IPS DF 6.9 (cell line): ENCODE results near the gene ASB6.
A peak's percentile ranks its signal among the peaks of the same experiment; 100 is the strongest.

Source experiments
- DNase-seq: peaks from one replicate; pipeline ENCODE4 v3.0.0-alpha.2; 2013; ENCODE audit warnings: low read depth, low spot score
- H3K27ac ChIP-seq: one replicate; pipeline ENCODE4 v1.5.1; 2013; ENCODE audit warnings: low read length, control low read depth
- H3K27me3 ChIP-seq: 2 replicates; pipeline ENCODE4 v1.6.1; 2013; ENCODE audit warnings: mild to moderate bottlenecking, low read length; ENCODE audit not compliant: control insufficient read depth, insufficient read depth
- H3K36me3 ChIP-seq: 2 replicates; pipeline ENCODE4 v1.6.1; 2013; ENCODE audit warnings: low read length; ENCODE audit not compliant: control insufficient read depth, insufficient read depth
- H3K4me1 ChIP-seq: 2 replicates; pipeline ENCODE4 v1.6.1; 2013; ENCODE audit warnings: low read length; ENCODE audit not compliant: control insufficient read depth, insufficient read depth
- H3K4me3 ChIP-seq: 2 replicates; pipeline ENCODE4 v1.5.1; 2013; ENCODE audit warnings: mild to moderate bottlenecking, low read length
- H3K9me3 ChIP-seq: 2 replicates; pipeline ENCODE4 v1.6.1; 2013; ENCODE audit warnings: low read length, inconsistent platforms; ENCODE audit not compliant: control insufficient read depth, insufficient read depth
- WGBS: extraction: QIAGEN DNeasy Blood & Tissue Kit; methylation state at CpG from one replicate; pipeline ENCODE4 v1.1.7; 2013; ENCODE audit warnings: mixed read lengths, missing lambda C conversion rate; ENCODE audit not compliant: insufficient read length, insufficient coverage; 5-methylcytosine and 5-hydroxymethylcytosine counted together

ASB6 gene

GRCh38 chr9:129607027-129607387 lies 34.9 kb downstream of the ASB6 start:
- no peaks in the 10 kb centered on the region for H3K27me3 ChIP-seq
- no peak overlapping the region for H3K4me3 ChIP-seq
- peaks cover 10% of the 10 kb centered on the region for H3K4me1 ChIP-seq
- H3K9me3 ChIP-seq = no peaks in the 10 kb centered on the region
- no peaks in the 10 kb centered on the region for H3K36me3 ChIP-seq
- DNase-seq = no peak
- WGBS = no CpG with 5 or more reads among the region's 6 CpGs
- no peak overlapping the region for H3K27ac ChIP-seq

- H3K4me1 ChIP-seq = peaks cover 10% of the 10 kb centered on the region
- no peaks in the 10 kb centered on the region for H3K9me3 ChIP-seq
- WGBS = no CpG with 5 or more reads among the region's 15 CpGs
- no peak for DNase-seq
- no peak overlapping the region for H3K27ac ChIP-seq
- H3K27me3 ChIP-seq = no peaks in the 10 kb centered on the region
- H3K4me3 ChIP-seq = no peak overlapping the region
- no peaks in the 10 kb centered on the region for H3K36me3 ChIP-seq
These were observed 35.6 kb downstream of the ASB6 start for GRCh38 chr9:129606161-129607026.

- no peak overlapping the region for H3K27ac ChIP-seq
- no peak for DNase-seq
- WGBS = no CpG with 5 or more reads among the region's 8 CpGs
- no peak overlapping the region for H3K4me3 ChIP-seq
- no peaks in the 10 kb centered on the region for H3K27me3 ChIP-seq
- peaks cover 10% of the 10 kb centered on the region for H3K4me1 ChIP-seq
- no peaks in the 10 kb centered on the region for H3K9me3 ChIP-seq
- no peaks in the 10 kb centered on the region for H3K36me3 ChIP-seq
These were observed 37.2 kb downstream of the ASB6 start for GRCh38 chr9:129604766-129605163.

GRCh38 chr9:129604056-129604765 lies 37.7 kb downstream of the ASB6 start:
- H3K27me3 ChIP-seq = no peaks in the 10 kb centered on the region
- H3K4me1 ChIP-seq = peaks cover 8% of the 10 kb centered on the region
- no peaks in the 10 kb centered on the region for H3K36me3 ChIP-seq
- no peak overlapping the region for H3K27ac ChIP-seq
- no CpG with 5 or more reads among the region's 12 CpGs for WGBS
- DNase-seq = no peak
- no peak overlapping the region for H3K4me3 ChIP-seq
- no peaks in the 10 kb centered on the region for H3K9me3 ChIP-seq

- no peak overlapping the region for H3K27ac ChIP-seq
- H3K27me3 ChIP-seq = peaks cover 1% of the 10 kb centered on the region; the same call in 1 of the 2 replicates
- no peak overlapping the region for H3K4me3 ChIP-seq
- no CpG with 5 or more reads among the region's 10 CpGs for WGBS
- no peaks in the 10 kb centered on the region for H3K9me3 ChIP-seq
- DNase-seq = no peak
- no peaks in the 10 kb centered on the region for H3K36me3 ChIP-seq
- H3K4me1 ChIP-seq = peaks cover 8% of the 10 kb centered on the region; the same call in 1 of the 2 replicates
These were observed 39.1 kb downstream of the ASB6 start for GRCh38 chr9:129602598-129603415.

- no peak overlapping the region for H3K4me3 ChIP-seq
- no peak for DNase-seq
- peaks cover 1% of the 10 kb centered on the region; the same call in 1 of the 2 replicates for H3K27me3 ChIP-seq
- no peaks in the 10 kb centered on the region for H3K9me3 ChIP-seq
- H3K36me3 ChIP-seq = no peaks in the 10 kb centered on the region; the same call in 1 of the 2 replicates
- WGBS = no CpG with 5 or more reads among the region's 9 CpGs
- no peak overlapping the region for H3K27ac ChIP-seq
- H3K4me1 ChIP-seq = peaks cover 7% of the 10 kb centered on the region; the same call in 1 of the 2 replicates
These were observed 40.8 kb downstream of the ASB6 start for GRCh38 chr9:129601082-129601674.

GRCh38 chr9:129598089-129598596 lies 43.8 kb downstream of the ASB6 start:
- Histone ChIP-seq H3K4me3 (peak overlapping the region; percentile 86; the same call in 1 of the 2 replicates), H3K36me3 (no peaks in the 10 kb centered on the region; the same call in 1 of the 2 replicates), H3K9me3 (no peaks in the 10 kb centered on the region), H3K27me3 (peaks cover 1% of the 10 kb centered on the region; the same call in 1 of the 2 replicates), H3K4me1 (peaks cover 10% of the 10 kb centered on the region; the same call in 1 of the 2 replicates), H3K27ac (no peak overlapping the region)
- no peak for DNase-seq
- WGBS = no CpG with 5 or more reads among the region's 14 CpGs

GRCh38 chr9:129597355-129598088 lies 44.4 kb downstream of the ASB6 start:
- Histone ChIP-seq H3K4me3 (peak overlapping the region; percentile 86; the same call in 1 of the 2 replicates), H3K27ac (no peak overlapping the region), H3K9me3 (no peaks in the 10 kb centered on the region), H3K4me1 (peaks cover 8% of the 10 kb centered on the region; the same call in 1 of the 2 replicates), H3K27me3 (peaks cover 1% of the 10 kb centered on the region; the same call in 1 of the 2 replicates), H3K36me3 (no peaks in the 10 kb centered on the region; the same call in 1 of the 2 replicates)
- no CpG with 5 or more reads among the region's 57 CpGs for WGBS
- DNase-seq = no peak
